Mesenchymal stem cell (in vitro differentiated cells and primary cell): ENCODE measurements around the gene RBM20.

Experiments used
- DNase-seq: peaks from one replicate; pipeline ENCODE4 v3.0.0-alpha.2; 2013
- H2AFZ ChIP-seq: one replicate; pipeline ENCODE4 v1.6.1; 2013; ENCODE audit warnings: low read depth, mild to moderate bottlenecking, control low read depth, inconsistent platforms, low read length, moderate library complexity
- H2AK5ac ChIP-seq: 2 replicates; pipeline ENCODE4 v1.6.1; 2013; ENCODE audit warnings: low read length, moderate library complexity, mild to moderate bottlenecking, inconsistent platforms; ENCODE audit not compliant: severe bottlenecking
- H2BK120ac ChIP-seq: one replicate; pipeline ENCODE4 v1.6.1; 2013; ENCODE audit warnings: low read depth, mild to moderate bottlenecking, inconsistent platforms, low read length, moderate library complexity
- H2BK12ac ChIP-seq, 2 experiments: one replicate each; pipeline ENCODE4 v1.6.1; 2013; ENCODE audit warnings: inconsistent platforms in 2 of 2, low read length in 2 of 2, mild to moderate bottlenecking in 2 of 2, moderate library complexity in 2 of 2, control low read depth in 1 of 2
- H2BK15ac ChIP-seq: one replicate; pipeline ENCODE4 v1.6.1; 2013; ENCODE audit warnings: mild to moderate bottlenecking, low read depth, inconsistent platforms; ENCODE audit not compliant: poor library complexity, severe bottlenecking
- H2BK5ac ChIP-seq: 2 replicates; pipeline ENCODE4 v1.6.1; 2013; ENCODE audit warnings: low read depth, mild to moderate bottlenecking, low read length, control low read depth, inconsistent platforms; ENCODE audit not compliant: poor library complexity, severe bottlenecking
- H3K14ac ChIP-seq, 2 experiments: one replicate each; pipeline ENCODE4 v1.6.1; 2013; ENCODE audit warnings: inconsistent platforms in 2 of 2, low read length in 2 of 2, control low read depth in 1 of 2, mild to moderate bottlenecking in 1 of 2, moderate library complexity in 1 of 2
- H3K18ac ChIP-seq, 2 experiments: one replicate each; pipeline ENCODE4 v1.6.1; 2013; ENCODE audit warnings: inconsistent platforms in 2 of 2, low read length in 2 of 2, control low read depth in 1 of 2, low read depth in 1 of 2, mild to moderate bottlenecking in 1 of 2
- H3K23ac ChIP-seq, 2 experiments: one replicate each; pipeline ENCODE4 v1.6.1; 2013; ENCODE audit warnings: inconsistent platforms in 2 of 2, low read length in 2 of 2, mild to moderate bottlenecking in 2 of 2, moderate library complexity in 2 of 2, control low read depth in 1 of 2
- H3K27ac ChIP-seq: 2 replicates; pipeline ENCODE4 v1.5.1; 2013; ENCODE audit warnings: mild to moderate bottlenecking, moderate library complexity, low read length, control low read depth, inconsistent platforms; ENCODE audit not compliant: poor library complexity, severe bottlenecking
- H3K27me3 ChIP-seq, 2 experiments: 2 replicates each; pipeline versions ENCODE4 v1.6.1 to v1.7.0; 2013; ENCODE audit warnings: low read length in 2 of 2, mild to moderate bottlenecking in 2 of 2, moderate library complexity in 2 of 2, control low read depth in 1 of 2, inconsistent platforms in 1 of 2; ENCODE audit not compliant: control insufficient read depth in 1 of 2, insufficient read depth in 1 of 2
- H3K36me3 ChIP-seq, 2 experiments: 2 replicates each; pipeline versions ENCODE4 v1.6.1 to v1.7.0; 2013; ENCODE audit warnings: low read length in 2 of 2, control low read depth in 1 of 2, inconsistent platforms in 1 of 2, low read depth in 1 of 2, mild to moderate bottlenecking in 1 of 2; ENCODE audit not compliant: insufficient read depth in 2 of 2, control insufficient read depth in 1 of 2
- H3K4ac ChIP-seq, 2 experiments: one replicate each; pipeline ENCODE4 v1.6.1; 2013; ENCODE audit warnings: inconsistent platforms in 2 of 2, low read length in 2 of 2, mild to moderate bottlenecking in 2 of 2, moderate library complexity in 2 of 2, control low read depth in 1 of 2, low read depth in 1 of 2
- H3K4me1 ChIP-seq: 2 replicates; pipeline ENCODE4 v1.6.1; 2013; ENCODE audit warnings: low read depth, low read length, control low read depth; ENCODE audit not compliant: control insufficient read depth, insufficient read depth
- H3K4me2 ChIP-seq: 2 replicates; pipeline ENCODE4 v1.6.1; 2013; ENCODE audit warnings: low read length, mild to moderate bottlenecking, inconsistent platforms; ENCODE audit not compliant: poor library complexity, severe bottlenecking
- H3K4me3 ChIP-seq, 2 experiments: 2 replicates each; pipeline versions ENCODE4 v1.5.1 to v1.7.0; 2013; ENCODE audit warnings: low read length in 2 of 2, mild to moderate bottlenecking in 2 of 2, control low read depth in 1 of 2, low read depth in 1 of 2; ENCODE audit not compliant: insufficient read depth in 1 of 2
- H3K79me1 ChIP-seq: replicated peaks from 2 replicates; pipeline ENCODE4 v1.6.1; 2013; ENCODE audit warnings: mild to moderate bottlenecking, control low read depth, low read length, inconsistent platforms; ENCODE audit not compliant: poor library complexity, severe bottlenecking
- H3K9ac ChIP-seq: 2 replicates; pipeline ENCODE4 v1.7.0; 2013; ENCODE audit warnings: mild to moderate bottlenecking, low read length, moderate library complexity
- H3K9me3 ChIP-seq: 2 replicates; pipeline ENCODE4 v1.7.0; 2013; ENCODE audit warnings: mild to moderate bottlenecking, low read length; ENCODE audit not compliant: control insufficient read depth
- H4K8ac ChIP-seq: one replicate; pipeline ENCODE4 v1.6.1; 2013; ENCODE audit warnings: inconsistent platforms, mild to moderate bottlenecking, low read length, moderate library complexity
- H4K91ac ChIP-seq: one replicate; pipeline ENCODE4 v1.6.1; 2013; ENCODE audit warnings: mild to moderate bottlenecking, low read length, inconsistent platforms
- WGBS: methylation state at CpG from one replicate; pipeline ENCODE4 v1.1.7; 2013; ENCODE audit warnings: mixed read lengths; 5-methylcytosine and 5-hydroxymethylcytosine counted together

Gene RBM20

DNA sequence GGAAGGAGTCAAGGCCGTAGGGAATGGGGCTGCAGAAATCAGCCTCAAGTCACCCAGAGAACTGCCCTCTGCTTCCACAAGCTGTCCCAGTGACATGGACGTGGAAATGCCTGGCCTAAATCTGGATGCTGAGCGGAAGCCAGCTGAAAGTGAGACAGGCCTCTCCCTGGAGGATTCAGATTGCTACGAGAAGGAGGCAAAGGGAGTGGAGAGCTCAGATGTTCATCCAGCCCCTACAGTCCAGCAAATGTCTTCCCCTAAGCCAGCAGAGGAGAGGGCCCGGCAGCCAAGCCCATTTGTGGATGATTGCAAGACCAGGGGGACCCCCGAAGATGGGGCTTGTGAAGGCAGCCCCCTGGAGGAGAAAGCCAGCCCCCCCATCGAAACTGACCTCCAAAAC lies 177.4 kb downstream of the RBM20 start:
- Histone ChIP-seq H3K9ac (no peak overlapping the region), H3K14ac (no peak overlapping the region), H3K4me2 (no peak overlapping the region), H3K27me3 (no peaks in the 10 kb centered on the region), H3K36me3 (no peaks in the 10 kb centered on the region), H4K91ac (no peak overlapping the region), H2BK5ac (no peak overlapping the region), H3K79me1 (no peaks in the 10 kb centered on the region), H4K8ac (no peak overlapping the region), H3K4me3 (no peak overlapping the region), H3K23ac (no peak overlapping the region), H2BK120ac (no peak overlapping the region), H3K9me3 (no peaks in the 10 kb centered on the region), H2AFZ (no peak overlapping the region), H3K4ac (no peak overlapping the region), H2BK12ac (no peak overlapping the region), H3K4me1 (peaks cover 2% of the 10 kb centered on the region), H2AK5ac (no peak overlapping the region), H3K27ac (no peak overlapping the region), H2BK15ac (no peak overlapping the region), H3K18ac (no peak overlapping the region)
- WGBS: 79% methylated on average over 6 of the region's 7 CpGs
- no peak for DNase-seq

DNA sequence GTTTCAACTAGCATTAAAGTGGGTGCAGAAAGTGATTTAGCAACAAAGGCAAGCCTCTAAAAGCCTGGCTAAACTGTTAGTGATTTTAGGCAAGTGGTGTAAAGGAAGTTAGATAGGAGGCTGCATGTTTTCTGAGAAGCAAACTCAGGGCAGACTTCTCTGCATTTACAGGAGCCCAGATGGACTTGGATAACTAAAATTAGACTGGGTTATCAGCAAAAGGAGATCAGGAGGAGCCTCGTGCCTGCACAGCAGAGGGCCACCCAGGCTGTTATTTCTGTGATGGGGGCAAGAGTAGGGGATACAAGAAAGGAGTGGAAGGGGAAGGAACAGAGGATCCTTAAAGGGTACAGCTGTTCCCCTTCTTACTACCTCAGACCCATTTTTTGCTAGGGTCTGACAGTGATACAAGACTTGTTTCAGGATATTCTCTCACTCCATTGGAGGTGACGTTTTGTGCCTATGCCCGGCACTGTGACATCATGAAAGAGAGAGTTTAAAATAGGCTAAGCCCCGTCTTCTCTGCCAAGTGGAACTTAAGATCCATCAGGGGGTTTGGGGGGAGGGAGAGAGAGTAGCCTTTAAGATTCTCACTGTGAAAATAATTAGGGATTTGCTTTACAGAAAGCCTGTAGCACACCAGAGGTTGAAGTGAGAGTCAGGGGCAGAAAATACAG lies 178.0 kb downstream of the RBM20 start:
- H2BK120ac ChIP-seq: no peak overlapping the region
- 70% methylated on average over 4 of the region's 4 CpGs for WGBS
- no peak overlapping the region for H3K18ac ChIP-seq
- H3K27me3 ChIP-seq: no peaks in the 10 kb centered on the region
- no peak overlapping the region for H2AK5ac ChIP-seq
- H3K9me3 ChIP-seq: no peaks in the 10 kb centered on the region
- H2BK15ac ChIP-seq: no peak overlapping the region
- H3K4me1 ChIP-seq: peaks cover 2% of the 10 kb centered on the region
- DNase-seq: no peak
- no peak overlapping the region for H2BK5ac ChIP-seq
- no peak overlapping the region for H2AFZ ChIP-seq
- H3K9ac ChIP-seq: no peak overlapping the region
- H3K79me1 ChIP-seq: no peaks in the 10 kb centered on the region
- H2BK12ac ChIP-seq: no peak overlapping the region
- H3K14ac ChIP-seq: no peak overlapping the region
- H3K4ac ChIP-seq: no peak overlapping the region
- H4K8ac ChIP-seq: no peak overlapping the region
- H3K4me2 ChIP-seq: no peak overlapping the region
- no peak overlapping the region for H3K27ac ChIP-seq
- H4K91ac ChIP-seq: no peak overlapping the region
- no peak overlapping the region for H3K23ac ChIP-seq
- no peaks in the 10 kb centered on the region for H3K36me3 ChIP-seq
- no peak overlapping the region for H3K4me3 ChIP-seq

DNA sequence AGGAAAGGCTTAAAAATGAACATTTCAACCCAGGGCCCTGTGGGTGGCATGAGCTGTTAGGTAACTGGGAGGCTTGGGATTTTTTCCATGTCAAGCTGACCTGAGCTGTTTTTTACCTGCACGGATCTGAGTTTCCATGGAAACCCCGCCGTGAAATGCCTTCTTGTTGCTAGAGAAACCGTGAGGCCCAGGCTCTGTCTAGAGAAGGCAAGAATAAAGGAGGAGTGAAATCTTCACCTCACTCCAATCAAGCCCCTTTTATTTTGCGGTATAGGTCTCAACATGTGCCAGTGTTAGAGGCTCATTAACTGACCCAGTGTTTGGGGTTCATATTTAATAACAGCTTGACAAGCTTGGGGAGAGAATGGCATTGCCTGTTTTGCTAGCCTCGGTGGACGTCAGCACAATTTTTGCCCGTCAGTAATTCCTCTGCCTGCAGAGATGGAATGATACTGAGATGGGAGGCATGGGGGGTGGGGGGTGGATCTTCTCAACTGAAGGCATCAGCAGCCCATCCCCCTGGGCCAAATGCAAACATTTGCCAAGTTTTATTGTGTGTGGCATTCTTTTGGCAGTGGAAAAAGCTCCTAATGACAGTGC lies 178.7 kb downstream of the RBM20 start:
- Histone ChIP-seq H3K9me3 (no peaks in the 10 kb centered on the region), H3K27ac (no peak overlapping the region), H2BK120ac (no peak overlapping the region), H2AK5ac (no peak overlapping the region), H3K4me3 (no peak overlapping the region), H2BK5ac (no peak overlapping the region), H3K4me2 (no peak overlapping the region), H3K9ac (no peak overlapping the region), H3K23ac (no peak overlapping the region), H3K4ac (no peak overlapping the region), H2BK15ac (no peak overlapping the region), H3K18ac (no peak overlapping the region), H4K8ac (no peak overlapping the region), H2AFZ (no peak overlapping the region), H3K4me1 (peaks cover 3% of the 10 kb centered on the region), H3K36me3 (no peaks in the 10 kb centered on the region), H3K14ac (no peak overlapping the region), H4K91ac (no peak overlapping the region), H3K27me3 (no peaks in the 10 kb centered on the region), H3K79me1 (no peaks in the 10 kb centered on the region), H2BK12ac (no peak overlapping the region)
- WGBS: 61% methylated on average over 8 of the region's 8 CpGs
- DNase-seq: no peak

DNA sequence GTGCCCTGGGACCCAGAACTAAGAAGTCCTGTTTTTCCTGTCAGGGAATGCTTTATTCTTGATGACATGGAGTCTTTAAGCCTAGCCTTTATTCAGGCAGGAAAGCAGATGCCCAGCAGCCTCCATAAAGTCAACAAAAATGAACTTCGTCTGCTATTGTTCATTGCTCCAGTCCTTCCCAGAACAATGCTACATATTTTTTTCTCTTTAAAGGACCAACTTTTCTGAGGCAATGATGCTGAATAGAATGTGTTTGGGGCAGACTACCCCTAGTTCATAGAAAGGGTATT lies 180.0 kb downstream of the RBM20 start:
- Histone ChIP-seq H3K27ac (no peak overlapping the region), H3K14ac (no peak overlapping the region), H3K9me3 (no peaks in the 10 kb centered on the region), H2AFZ (no peak overlapping the region), H3K23ac (no peak overlapping the region), H3K4ac (no peak overlapping the region), H2BK5ac (no peak overlapping the region), H3K4me3 (no peak overlapping the region), H2AK5ac (no peak overlapping the region), H4K91ac (no peak overlapping the region), H2BK15ac (no peak overlapping the region), H3K9ac (no peak overlapping the region), H2BK120ac (no peak overlapping the region), H2BK12ac (no peak overlapping the region), H3K27me3 (no peaks in the 10 kb centered on the region), H4K8ac (no peak overlapping the region), H3K79me1 (no peaks in the 10 kb centered on the region), H3K4me1 (peaks cover 3% of the 10 kb centered on the region), H3K36me3 (no peaks in the 10 kb centered on the region), H3K18ac (no peak overlapping the region), H3K4me2 (no peak overlapping the region)
- DNase-seq: no peak
- whole genome bisulfite sequencing: no CpG with 5 or more reads among the region's 1 CpG
